Common myeloid progenitor, CD34-positive (primary cell): ENCODE results near the gene CUL2. TPM values are rescaled to one million over a fixed set of nuclear protein-coding genes. Genes with fewer than 3 reads are reported as not detected.

Source experiments
- CTCF ChIA-PET: fragments of 350-600 bp; sonication (Branson Sonifier 250); formaldehyde crosslinking; loops from one replicate; lab custom pipeline; 2021; ENCODE audit warnings: antibody characterized with exemption; lab: Charles Lee
- POLR2A ChIA-PET: fragments of 350-600 bp; sonication (Branson Sonifier 250); formaldehyde crosslinking; loops from one replicate; lab custom pipeline; 2021; ENCODE audit warnings: antibody characterized with exemption; lab: Charles Lee
- DNase-seq, 3 donors: peaks; one replicate each; pipeline versions ENCODE4 v3.0.0 to v3.0.0-alpha.2; 2013
- H3K27ac ChIP-seq, 2 experiments: 1 replicate in 1 of 2; 2 replicates in 1 of 2; pipeline ENCODE4 v1.7.0; 2013; ENCODE audit warnings: inconsistent platforms in 2 of 2, low read length in 2 of 2, mild to moderate bottlenecking in 2 of 2, low read depth in 1 of 2, moderate library complexity in 1 of 2; ENCODE audit not compliant: severe bottlenecking in 2 of 2, insufficient read depth in 1 of 2, poor library complexity in 1 of 2
- H3K27me3 ChIP-seq, 5 experiments: replicated peaks in 2 of 5; 1 replicate in 3 of 5; 2 replicates in 2 of 5; pipeline versions ENCODE4 v1.6.1 to v1.7.0; 2013; ENCODE audit warnings: low read length in 4 of 5, mild to moderate bottlenecking in 2 of 5, moderate library complexity in 2 of 5, inconsistent platforms in 1 of 5; ENCODE audit not compliant: insufficient read depth in 5 of 5, control insufficient read depth in 4 of 5
- H3K36me3 ChIP-seq, 4 experiments: 1 replicate in 2 of 4; 2 replicates in 2 of 4; pipeline versions ENCODE4 v1.6.1 to v1.7.0; 2013; ENCODE audit warnings: low read length in 3 of 4, control low read depth in 1 of 4, mild to moderate bottlenecking in 1 of 4; ENCODE audit not compliant: control insufficient read depth in 4 of 4, insufficient read depth in 4 of 4
- H3K4me1 ChIP-seq, 4 experiments: 1 replicate in 3 of 4; 2 replicates in 1 of 4; pipeline versions ENCODE4 v1.6.1 to v1.7.1; 2013; ENCODE audit warnings: low read length in 3 of 4, mild to moderate bottlenecking in 3 of 4, control low read depth in 1 of 4, inconsistent platforms in 1 of 4, moderate library complexity in 1 of 4; ENCODE audit not compliant: control insufficient read depth in 4 of 4, insufficient read depth in 4 of 4; ENCODE audit errors: control extremely low read depth in 1 of 4
- H3K4me3 ChIP-seq, 7 experiments: 1 replicate in 4 of 7; 2 replicates in 3 of 7; pipeline versions ENCODE4 v1.5.1 to v1.7.0; 2013; ENCODE audit warnings: mild to moderate bottlenecking in 7 of 7, low read length in 6 of 7, moderate library complexity in 6 of 7, inconsistent platforms in 2 of 7, low read depth in 2 of 7, control low read depth in 1 of 7; ENCODE audit not compliant: insufficient read depth in 4 of 7, control insufficient read depth in 1 of 7; ENCODE audit errors: extremely low read depth in 1 of 7
- H3K9me3 ChIP-seq, 5 experiments: 1 replicate in 4 of 5; 2 replicates in 1 of 5; pipeline versions ENCODE4 v1.6.1 to v1.7.1; 2013; ENCODE audit warnings: low read length in 4 of 5, mild to moderate bottlenecking in 2 of 5, inconsistent platforms in 1 of 5, low read depth in 1 of 5, moderate library complexity in 1 of 5; ENCODE audit not compliant: control insufficient read depth in 4 of 5, insufficient read depth in 2 of 5; ENCODE audit errors: control extremely low read depth in 1 of 5
- WGBS: methylation state at CpG from one replicate; pipeline ENCODE4 v1.1.5; 2013; ENCODE audit not compliant: insufficient coverage; 5-methylcytosine and 5-hydroxymethylcytosine counted together
- polyA plus RNA-seq: library from polyadenylated mRNA; unstranded; fragments of 120-200 nt; gene quantifications from one replicate; pipeline ENCODE4 v1.2.1, GENCODE V29; 2013

CUL2 gene
- polyA plus RNA-seq: 18.0 TPM

- POLR2A ChIA-PET: interaction anchor here (1.0 kb wide), 1 partner anchor 13 kb away, joined by 4 read pairs; no protein-coding TSS in a partner anchor
- peak within 1 kb of the TSS; percentile 92 to 98 for H3K27ac ChIP-seq
- no peaks in the 10 kb centered on the region for H3K27me3 ChIP-seq
- peak; percentile 95 to 97 (median 97) for DNase-seq
- H3K4me3 ChIP-seq: peak within 1 kb of the TSS; percentile 51 to 87 (median 83)
- 0% methylated on average over 45 of the region's 59 CpGs for WGBS
- CTCF ChIA-PET: interaction anchor here (0.7 to 1.7 kb wide), 2 partner anchors 31 to 33 kb away, joined by 3 to 4 read pairs; no protein-coding TSS in a partner anchor
- peaks cover 0 to 5% (median 0%) of the 10 kb centered on the region in 5 experiments for H3K9me3 ChIP-seq
- peaks cover 0 to 8% (median 0%) of the 10 kb centered on the region in 4 experiments for H3K36me3 ChIP-seq
- H3K4me1 ChIP-seq: peaks cover 14 to 22% (median 17%) of the 10 kb centered on the region in 4 experiments
These were observed at the start of gene CUL2 for GRCh38 chr10:35090162-35090954. Gene CUL2, minus strand, starts transcription at chr10:35090341. Its CDS starts 19,024 bp downstream, at chr10:35071317.

GRCh38 chr10:35136263-35136815, 46.2 kb upstream of the CUL2 start:
- Histone ChIP-seq H3K4me1 (peaks cover 0 to 3% (median 0%) of the 10 kb centered on the region in 4 experiments), H3K27ac (no peak overlapping the region), H3K36me3 (no peaks in the 10 kb centered on the region), H3K27me3 (no peaks in the 10 kb centered on the region), H3K9me3 (no peaks in the 10 kb centered on the region), H3K4me3 (no peak overlapping the region)
- CTCF ChIA-PET: no interaction called here
- peak in 2 of 3 donors; percentile 22 to 37 for DNase-seq
- WGBS: 100% methylated on average over 4 of the region's 4 CpGs
- POLR2A ChIA-PET: no interaction called here

DNA sequence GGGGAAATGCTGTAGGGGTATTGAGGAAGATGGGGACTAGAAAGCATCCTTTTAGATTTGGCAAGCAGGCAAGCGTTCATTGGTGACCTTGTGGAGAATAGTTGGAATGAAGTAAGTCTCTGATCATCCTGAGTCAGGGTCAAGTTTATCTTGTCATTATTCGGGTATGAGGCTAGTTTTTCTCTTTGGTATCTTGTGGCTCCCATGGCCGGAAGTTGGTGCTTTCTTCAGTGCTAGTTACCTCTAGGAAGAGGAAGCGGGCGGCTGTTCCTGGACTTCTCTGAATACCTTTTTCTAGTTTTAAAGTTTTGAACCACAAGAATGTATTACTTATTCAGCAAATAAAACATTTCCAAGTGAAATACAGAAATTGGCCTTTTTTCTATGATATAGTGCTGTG, 45.7 kb upstream of the CUL2 start:
- POLR2A ChIA-PET: no interaction called here
- no peak overlapping the region for H3K27ac ChIP-seq

DNA sequence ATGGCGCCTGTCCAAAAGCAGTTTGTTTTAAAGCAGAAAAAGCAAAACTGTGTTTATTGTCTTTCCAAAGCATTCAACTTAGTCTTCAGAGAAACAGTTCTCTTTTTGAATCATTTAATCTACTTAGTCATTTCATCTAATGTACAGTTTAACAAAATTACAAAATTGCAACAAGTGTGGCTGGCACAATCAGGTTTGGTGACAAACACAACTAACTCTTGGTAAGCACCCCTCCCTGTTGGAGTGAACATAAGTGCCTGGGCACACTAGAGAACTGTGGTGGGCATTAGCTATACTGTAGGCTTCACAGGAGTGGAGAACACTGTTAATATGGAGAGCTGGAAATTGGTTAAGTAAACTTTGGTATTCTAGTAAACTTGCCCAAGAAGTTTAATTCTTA, 43.4 kb upstream of the CUL2 start:
- WGBS: no CpG with 5 or more reads among the region's 1 CpG
- POLR2A ChIA-PET: interaction anchor here (0.5 kb wide), 1 partner anchor 358 kb away, joined by 8 read pairs; no protein-coding TSS in a partner anchor

More for the DNA sequence above, 45.7 kb upstream of the CUL2 start:
- no peak for DNase-seq
- H3K4me1 ChIP-seq: peaks cover 0 to 3% (median under 1%) of the 10 kb centered on the region in 4 experiments
- H3K9me3 ChIP-seq: no peaks in the 10 kb centered on the region
- 85% methylated on average over 3 of the region's 5 CpGs for WGBS
- H3K27me3 ChIP-seq: no peaks in the 10 kb centered on the region
- H3K4me3 ChIP-seq: no peak overlapping the region
- no peaks in the 10 kb centered on the region for H3K36me3 ChIP-seq
- CTCF ChIA-PET: no interaction called here

DNA sequence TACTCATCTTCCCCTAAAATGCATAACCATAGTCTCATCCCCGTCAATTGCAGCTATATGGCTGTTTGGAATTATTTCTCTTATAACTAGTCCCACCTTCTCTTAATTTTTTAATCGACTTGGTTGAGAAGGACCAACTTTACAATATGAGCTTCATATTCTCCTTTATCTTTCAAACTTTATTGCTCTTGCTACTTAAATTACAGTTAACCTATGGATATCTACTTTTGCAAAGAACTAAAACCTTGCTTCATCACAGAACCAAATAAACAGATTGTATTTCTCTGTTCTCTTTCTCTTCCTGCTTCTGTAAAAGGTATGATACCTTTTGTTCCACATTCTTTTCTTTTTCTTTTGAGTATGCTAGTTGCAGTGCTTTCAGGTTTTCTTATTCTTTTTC, 42.6 kb upstream of the CUL2 start:
- Histone ChIP-seq H3K36me3 (no peaks in the 10 kb centered on the region), H3K9me3 (no peaks in the 10 kb centered on the region), H3K4me3 (no peak overlapping the region), H3K27me3 (no peaks in the 10 kb centered on the region), H3K4me1 (peaks cover 4 to 15% (median 6%) of the 10 kb centered on the region in 4 experiments), H3K27ac (no peak overlapping the region)
- POLR2A ChIA-PET: no interaction called here
- 94% methylated on average over 2 of the region's 2 CpGs for WGBS
- CTCF ChIA-PET: interaction anchor here (1.0 to 2.2 kb wide), 2 partner anchors 63 to 85 kb away, joined by 3 to 5 read pairs; no protein-coding TSS in a partner anchor
- DNase-seq: no peak

More for the DNA sequence above, 43.4 kb upstream of the CUL2 start:
- no peak for DNase-seq
- H3K4me1 ChIP-seq: peaks cover 0 to 8% (median 3%) of the 10 kb centered on the region in 4 experiments
- H3K27me3 ChIP-seq: no peaks in the 10 kb centered on the region
- CTCF ChIA-PET: interaction anchor here (2.2 kb wide), 1 partner anchor 63 kb away, joined by 5 read pairs; no protein-coding TSS in a partner anchor
- H3K4me3 ChIP-seq: no peak overlapping the region
- H3K9me3 ChIP-seq: no peaks in the 10 kb centered on the region
- no peak overlapping the region for H3K27ac ChIP-seq
- H3K36me3 ChIP-seq: no peaks in the 10 kb centered on the region

GRCh38 chr10:35130663-35131062, 40.5 kb upstream of the CUL2 start:
- Histone ChIP-seq H3K4me1 (peaks cover 4 to 21% (median 11%) of the 10 kb centered on the region in 4 experiments), H3K27me3 (no peaks in the 10 kb centered on the region), H3K9me3 (no peaks in the 10 kb centered on the region), H3K4me3 (no peak overlapping the region), H3K27ac (no peak overlapping the region), H3K36me3 (no peaks in the 10 kb centered on the region)
- POLR2A ChIA-PET: no interaction called here
- 100% methylated on average over 1 of the region's 4 CpGs for WGBS
- DNase-seq: no peak
- CTCF ChIA-PET: interaction anchor here (1.3 to 2.1 kb wide), 2 partner anchors 60 to 65 kb away, joined by 3 to 8 read pairs; no protein-coding TSS in a partner anchor
